Measurements from ENCODE around the gene SH2D5.
"Not testable (repeated sequence)": the region's sequence is repeated elsewhere in the genome, so short reads cannot be mapped to it uniquely, and the experiment has no call there.

Gene SH2D5

GRCh38 chr1:20689645-20690056 lies 42.9 kb downstream of the SH2D5 start:
- DNase-seq = no peak

- no peak for DNase-seq
Measured at GRCh38 chr1:20686883-20687725, 45.4 kb downstream of the SH2D5 start.

DNA sequence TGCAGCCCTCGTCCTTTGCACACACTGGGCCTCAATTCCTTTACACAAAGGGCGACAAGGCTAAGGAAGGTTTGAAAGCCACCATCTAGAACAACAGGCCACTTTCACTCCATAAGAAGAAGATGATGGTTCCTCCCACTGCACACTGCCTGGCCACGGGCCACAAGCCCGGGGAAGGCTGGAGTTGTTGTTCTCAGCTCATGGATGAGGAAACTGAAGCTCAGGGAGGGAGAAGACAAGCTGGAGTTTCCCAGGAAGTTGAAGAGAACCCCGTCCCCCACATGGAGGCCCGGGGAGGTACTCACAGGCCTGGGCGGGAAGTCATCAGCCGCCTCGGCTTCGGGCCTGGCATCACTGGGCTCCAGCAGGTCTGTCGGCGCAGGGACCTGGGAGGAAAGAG lies 46.8 kb downstream of the SH2D5 start:
- no peak for DNase-seq

GRCh38 chr1:20685099-20685662 lies 47.3 kb downstream of the SH2D5 start:
- no peak for DNase-seq

- DNase-seq = no peak
Measured at GRCh38 chr1:20684651-20685050, 47.9 kb downstream of the SH2D5 start.

DNA sequence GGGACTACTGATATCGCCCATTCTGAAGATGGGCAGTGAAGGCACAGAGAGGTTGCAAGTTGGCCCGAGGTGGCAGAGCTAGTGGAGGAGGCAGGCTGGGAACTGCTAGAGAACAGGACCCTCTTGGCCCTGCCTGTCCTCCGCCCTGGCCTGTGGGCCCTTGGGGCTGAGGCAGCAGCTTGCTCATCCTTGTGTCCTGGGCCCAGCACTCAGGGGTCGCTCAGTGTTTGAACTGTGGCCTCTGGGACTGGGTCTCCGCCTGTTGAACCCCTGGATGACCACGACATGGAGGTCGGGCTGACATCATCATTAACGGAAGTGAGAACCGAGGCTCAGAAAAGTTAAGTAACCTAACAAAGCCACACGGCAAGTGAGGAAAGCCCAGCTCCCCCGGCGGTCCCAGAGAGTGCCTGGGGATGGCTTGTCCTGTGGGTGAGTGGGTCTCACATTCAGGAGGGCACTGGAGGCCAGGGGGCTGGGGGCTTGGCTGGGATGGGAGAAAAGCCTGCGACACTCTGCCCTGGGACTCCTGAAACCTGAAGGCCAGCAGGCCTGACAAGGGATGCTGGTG lies 48.4 kb downstream of the SH2D5 start:
- no peak for DNase-seq

GRCh38 chr1:20683614-20684013 lies 48.9 kb downstream of the SH2D5 start:
- DNase-seq = no peak

GRCh38 chr1:20682571-20683236 lies 49.8 kb downstream of the SH2D5 start:
- DNase-seq = no peak

DNA sequence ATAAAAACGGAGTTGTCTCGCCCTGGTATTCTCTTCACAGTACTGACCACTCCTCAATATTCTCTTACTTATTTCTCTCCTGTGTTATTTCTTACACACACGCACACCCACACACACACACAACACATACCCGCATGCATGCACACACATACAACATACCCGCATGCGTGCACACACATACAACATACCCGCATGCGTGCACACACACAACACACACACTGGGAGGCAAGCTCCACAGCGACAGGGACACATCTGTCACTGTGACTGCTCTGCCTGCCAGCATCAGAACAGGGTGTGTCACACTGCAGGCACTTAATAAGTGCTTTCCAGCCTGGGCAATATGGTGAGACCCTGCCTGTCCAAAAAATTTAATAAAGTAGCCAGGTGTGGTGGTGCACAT lies 50.5 kb downstream of the SH2D5 start:
- DNase-seq = no peak

GRCh38 chr1:20680269-20680668 lies 52.2 kb downstream of the SH2D5 start:
- DNase-seq = no peak

DNA sequence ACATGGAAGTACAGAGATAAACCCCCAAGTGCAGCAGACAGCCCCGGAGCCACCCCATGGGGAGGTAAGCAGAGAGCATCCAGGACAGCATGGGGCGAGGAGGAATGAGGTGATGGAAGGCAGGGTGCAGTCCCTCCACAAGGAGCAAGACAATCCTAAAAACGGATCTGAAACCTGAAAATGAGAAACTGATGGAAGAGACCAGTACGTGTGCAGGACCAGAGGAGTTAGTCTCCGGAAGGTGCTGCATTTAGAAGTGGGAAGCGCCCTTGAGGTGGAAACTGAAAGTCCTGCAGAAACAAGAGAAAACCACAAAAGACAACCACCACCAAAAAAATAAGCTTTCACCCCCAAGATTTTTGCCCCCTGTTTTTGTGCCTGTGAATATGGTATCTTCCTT lies 53.9 kb downstream of the SH2D5 start:
- DNase-seq = no peak

GRCh38 chr1:20673626-20674025 lies 58.9 kb downstream of the SH2D5 start:
- DNase-seq = not testable (repeated sequence)

GRCh38 chr1:20672265-20672632 lies 60.3 kb downstream of the SH2D5 start:
- no peak for DNase-seq

- DNase-seq = no peak
Measured at GRCh38 chr1:20670936-20671335, 61.6 kb downstream of the SH2D5 start.

Measured in right hindlimb (tissue), 1 donor.